Umbilical cord (tissue), 2 donors: ENCODE measurements around the gene UBE2C. TPM values are rescaled to one million over a fixed set of nuclear protein-coding genes. Genes with fewer than 3 reads are reported as not detected.
"Not testable (repeated sequence)": the region's sequence is repeated elsewhere in the genome, so short reads cannot be mapped to it uniquely, and the experiment has no call there.

Source experiments
- DNase-seq: peaks from one replicate; pipeline ENCODE4 v3.0.0-alpha.2; 2015; ENCODE audit warnings: low spot score
- total RNA-seq: library from RNA; depleted of rRNA; stranded (reverse); fragments of >200 nt; gene quantifications from one replicate; pipeline ENCODE4 v1.2.3, GENCODE V29; 2014; ENCODE audit warnings: low replicate concordance; ENCODE audit not compliant: insufficient read depth

Gene UBE2C
- total RNA-seq, 1 donor from 2014 or later, result 3.6 TPM

GRCh38 chr20:45797955-45798354, 14.5 kb upstream of the UBE2C start:
- DNase-seq, result not testable (repeated sequence)

GRCh38 chr20:45798935-45799642, 13.4 kb upstream of the UBE2C start:
- DNase-seq, result peak; percentile 54

DNA sequence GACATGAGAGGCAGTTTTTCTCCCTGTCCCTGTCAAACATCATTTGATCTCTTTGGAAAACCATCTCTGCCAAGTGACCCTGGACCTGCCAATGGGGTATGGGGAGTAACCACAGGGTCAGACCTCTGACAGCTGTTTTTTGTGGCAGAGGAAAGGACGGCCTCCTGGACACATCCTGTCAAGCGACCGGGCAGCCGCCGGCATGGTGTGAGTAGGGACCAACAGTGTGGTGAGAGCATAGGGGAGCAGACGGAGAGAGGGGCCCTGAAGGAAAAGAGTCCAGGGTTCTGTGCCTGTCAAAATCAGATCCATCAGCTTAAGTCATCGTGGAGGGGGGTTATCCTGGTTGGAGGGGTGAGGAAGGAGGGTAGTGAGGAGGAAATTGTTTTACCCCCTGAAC, 10.6 kb upstream of the UBE2C start:
- no peak for DNase-seq

DNA sequence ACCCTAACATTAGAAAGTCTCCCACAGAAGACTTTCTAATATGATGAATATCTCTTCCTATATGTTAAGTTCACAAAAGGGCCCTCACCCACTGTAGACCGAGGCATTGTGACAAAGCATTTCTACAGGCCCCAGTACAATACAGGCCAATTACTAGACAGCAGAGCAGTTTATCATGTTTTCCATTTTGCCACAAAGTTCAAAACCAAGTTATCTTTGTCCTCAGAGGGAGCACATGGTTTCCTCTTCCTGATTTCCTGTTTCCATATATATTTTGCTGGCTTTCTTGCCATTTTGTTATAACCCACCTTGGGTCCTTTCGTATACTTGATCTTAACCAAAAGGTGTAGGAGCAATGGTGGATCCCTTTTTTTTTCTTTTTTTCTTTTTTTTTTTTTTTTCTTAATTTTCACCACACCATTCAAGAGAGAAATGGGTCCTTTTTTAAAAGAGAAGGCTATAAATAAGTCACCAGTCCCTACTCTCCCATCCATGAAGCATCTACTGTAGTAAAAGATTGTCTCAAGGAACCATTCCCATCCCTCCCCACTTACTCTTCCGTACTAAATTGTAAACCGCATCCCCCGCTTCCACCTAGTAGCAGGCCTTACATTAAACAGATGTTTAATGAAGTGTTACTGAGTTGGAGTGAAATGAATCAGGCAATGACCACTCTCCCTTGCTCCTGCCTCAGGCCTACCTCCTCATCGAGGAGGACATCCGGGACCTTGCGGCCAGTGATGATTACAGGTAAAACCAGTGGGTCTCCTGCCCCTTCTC, 2.1 kb upstream of the UBE2C start:
- no peak for DNase-seq

DNA sequence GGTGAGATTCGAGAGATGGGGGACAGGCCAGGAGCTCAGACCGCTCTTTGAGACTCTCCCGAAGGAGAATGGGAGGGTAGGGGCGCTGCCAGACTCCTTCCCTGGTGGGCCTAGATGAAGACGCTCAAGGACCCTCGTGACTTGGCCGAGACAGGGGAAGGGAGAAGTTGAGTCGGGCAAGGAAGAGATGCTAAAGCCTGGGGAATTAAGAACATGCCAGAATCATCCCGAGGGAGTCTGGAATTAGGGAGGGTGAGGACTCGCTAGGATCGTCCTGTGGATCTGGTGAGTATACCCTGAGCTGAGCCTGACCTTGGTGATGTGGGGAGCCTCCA, 529 bp downstream of the UBE2C start:
- DNase-seq, result no peak

- no peak for DNase-seq
Measured at GRCh38 chr20:45813489-45813888, 1.0 kb downstream of the UBE2C start.

DNA sequence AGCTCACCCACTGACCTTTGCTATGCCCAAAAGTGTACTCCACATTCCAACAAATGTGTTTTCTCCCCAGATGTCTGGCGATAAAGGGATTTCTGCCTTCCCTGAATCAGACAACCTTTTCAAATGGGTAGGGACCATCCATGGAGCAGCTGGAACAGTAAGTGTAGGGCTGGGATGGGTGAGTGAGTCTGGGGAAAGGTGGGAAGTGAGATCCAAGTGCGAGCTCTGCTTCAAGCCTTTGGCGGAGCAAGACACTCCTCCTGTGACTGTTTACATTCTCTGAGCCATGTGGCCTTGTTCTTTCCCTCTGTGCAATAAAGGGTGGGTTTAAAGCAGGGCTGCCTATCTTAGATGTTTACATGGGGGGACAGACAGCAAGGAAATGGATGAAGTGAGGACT, 1.9 kb downstream of the UBE2C start:
- no peak for DNase-seq

DNA sequence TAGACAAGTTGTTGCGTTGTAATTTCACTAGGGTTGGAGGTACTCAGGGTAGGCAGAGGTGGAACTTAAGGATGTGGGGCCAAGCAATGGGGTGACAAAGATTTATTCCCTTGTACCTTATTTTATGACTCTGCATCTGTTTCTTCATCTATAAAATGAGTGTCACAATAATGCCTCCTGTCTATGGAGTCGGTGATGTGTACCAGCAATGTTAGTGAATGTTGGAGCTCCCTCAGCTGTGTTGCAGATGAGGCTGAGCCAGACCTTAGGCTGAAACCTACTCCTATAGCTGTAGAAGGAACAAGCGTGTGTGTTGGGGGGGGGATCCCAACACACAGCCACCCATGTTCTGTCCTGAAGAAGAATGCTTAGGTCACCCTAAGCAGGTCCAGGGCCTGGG, 4.5 kb downstream of the UBE2C start:
- DNase-seq, result no peak

- no peak for DNase-seq
Measured at GRCh38 chr20:45817376-45818194, 5.1 kb downstream of the UBE2C start.

GRCh38 chr20:45818239-45818638, 5.8 kb downstream of the UBE2C start:
- DNase-seq, result no peak

DNA sequence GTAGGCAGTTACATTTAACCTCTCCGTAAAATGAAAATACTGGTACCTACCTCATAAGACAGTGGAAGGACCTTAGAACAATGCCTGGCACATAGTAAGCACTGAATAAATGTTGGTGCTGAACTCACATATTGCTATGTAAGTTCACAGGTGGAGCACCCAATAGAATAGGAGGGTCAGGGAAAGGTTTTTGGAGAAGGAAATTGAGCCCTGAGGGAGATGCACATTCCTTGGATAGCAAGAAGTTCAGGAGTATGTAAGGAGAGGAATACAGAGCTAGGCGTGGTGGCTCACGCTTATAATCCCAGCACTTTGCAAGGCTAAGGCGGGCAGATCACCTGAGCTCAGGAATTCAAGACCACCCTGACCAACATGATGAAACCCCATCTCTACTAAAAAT, 7.0 kb downstream of the UBE2C start:
- no peak for DNase-seq

- DNase-seq, result no peak
Measured at GRCh38 chr20:45821947-45822346, 9.5 kb downstream of the UBE2C start.

DNA sequence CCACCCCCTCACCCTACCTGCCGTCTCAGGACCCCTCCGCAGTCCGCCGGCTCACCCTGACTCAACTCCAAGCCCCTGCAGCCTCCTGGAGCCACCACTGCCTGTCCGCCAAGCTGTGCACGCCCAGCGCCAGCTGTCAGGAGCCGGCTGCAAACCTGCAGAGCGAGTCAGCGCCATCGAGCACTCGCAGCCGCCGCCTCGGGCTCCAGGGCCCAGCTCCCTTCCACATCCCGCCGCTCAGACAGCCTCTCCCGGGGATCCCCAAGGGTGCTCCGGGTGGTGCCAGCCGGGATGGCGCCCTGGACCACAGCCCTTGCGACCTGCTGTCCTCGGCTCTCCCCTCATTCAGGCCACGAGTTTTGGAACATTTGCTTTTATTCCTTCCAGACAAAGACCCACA, 10.4 kb downstream of the UBE2C start:
- DNase-seq, result peak; percentile 53

GRCh38 chr20:45823949-45824835, 11.7 kb downstream of the UBE2C start:
- peak; percentile 48 for DNase-seq

GRCh38 chr20:45826381-45827019, 14.1 kb downstream of the UBE2C start:
- DNase-seq, result peak; percentile 81

- DNase-seq, result no peak
Measured at GRCh38 chr20:45827030-45827652, 14.7 kb downstream of the UBE2C start, which contains the start of gene TNNC2. TNNC2 (minus strand) TSS chr20:45827312; CDS start chr20:45827248, 64 bp downstream.

GRCh38 chr20:45827712-45828111, 15.3 kb downstream of the UBE2C start:
- no peak for DNase-seq

DNA sequence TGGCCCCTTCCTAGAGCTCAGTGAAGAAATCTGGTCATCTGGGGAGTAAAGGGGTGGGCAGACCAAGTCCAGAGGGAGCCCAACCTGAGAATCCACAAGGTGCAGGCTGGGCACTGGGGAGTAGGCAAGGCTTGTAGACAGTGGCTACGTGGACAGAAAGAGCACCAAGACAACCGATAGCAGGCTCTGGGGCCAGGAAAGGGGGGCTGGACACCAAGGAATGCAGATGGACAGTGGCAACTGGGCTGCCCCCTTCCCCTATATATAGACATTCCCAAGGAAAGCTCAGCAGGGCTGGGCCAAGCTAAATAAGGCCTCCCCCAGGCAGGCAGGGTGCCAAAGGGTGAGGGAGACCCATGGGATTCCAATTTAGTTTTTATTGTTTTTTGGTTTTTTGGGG, 16.1 kb downstream of the UBE2C start:
- peak; percentile 71 for DNase-seq

DNA sequence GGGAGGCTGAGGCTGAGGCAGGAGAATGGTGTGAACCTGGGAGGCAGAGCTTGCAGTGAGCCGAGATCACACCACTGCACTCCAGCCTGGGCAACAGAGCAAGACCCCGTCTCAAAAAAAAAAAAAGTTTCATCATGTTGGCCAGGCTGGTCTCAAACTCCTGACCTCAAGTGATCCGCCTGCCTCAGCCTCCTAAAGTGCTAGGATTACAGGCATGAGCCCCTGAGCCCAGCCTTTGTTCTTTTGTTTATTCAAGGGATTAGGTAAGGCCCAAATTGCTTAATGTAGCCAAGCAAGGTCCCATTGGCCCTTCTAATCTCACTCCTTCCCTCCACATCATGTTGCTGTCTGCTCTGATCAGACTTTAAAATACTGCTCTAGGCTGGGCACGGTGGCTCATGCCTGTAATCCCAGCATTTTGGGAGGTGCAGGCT, 17.2 kb downstream of the UBE2C start:
- DNase-seq, result not testable (repeated sequence)

- no peak for DNase-seq
Measured at GRCh38 chr20:45832619-45833018, 20.2 kb downstream of the UBE2C start.
